Thyroid gland (tissue), 4 donors: ENCODE data around the gene L3HYPDH.

Experiments
- POLR2A ChIP-seq, 2 donors: fragments of 450-650 bp; IDR thresholded peaks; one replicate each; pipeline ENCODE4 v1.6.1; 2017; ENCODE audit warnings: antibody characterized with exemption in 2 of 2, mild to moderate bottlenecking in 2 of 2, moderate library complexity in 1 of 2
- TF ChIP-seq, protein P1 (sequence below), 6 experiments: fragments of 200-600 bp in 3 of 6; fragments of 450-650 bp in 3 of 6; sonication (generic) in 3 of 6; IDR thresholded peaks; one replicate each; pipeline ENCODE4 v1.5.1; 2016 to 2019; ENCODE audit warnings: antibody characterized with exemption in 6 of 6, mild to moderate bottlenecking in 2 of 6, inconsistent platforms in 1 of 6, moderate library complexity in 1 of 6

DNA sequence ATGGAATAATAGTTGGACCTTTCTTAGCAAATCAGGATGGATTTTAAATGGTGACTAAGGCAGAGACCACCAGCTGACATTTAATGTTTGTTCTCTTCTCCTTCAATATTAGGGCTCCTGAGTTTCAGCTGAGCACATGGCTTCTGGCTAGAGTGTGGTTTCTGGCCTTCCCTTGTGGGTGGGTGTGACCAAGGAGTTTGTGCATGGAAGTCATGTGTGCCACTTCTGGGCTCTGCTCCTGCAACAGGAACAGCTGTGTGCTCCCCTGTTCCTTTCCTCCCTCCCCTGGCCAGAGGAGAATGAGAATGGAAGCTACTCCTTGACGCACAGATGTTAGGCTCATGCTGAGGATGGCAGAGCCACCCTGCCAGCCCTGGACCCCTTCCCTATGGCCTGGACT, 48.2 kb upstream of the L3HYPDH start:
- TF ChIP-seq, protein P1, sequence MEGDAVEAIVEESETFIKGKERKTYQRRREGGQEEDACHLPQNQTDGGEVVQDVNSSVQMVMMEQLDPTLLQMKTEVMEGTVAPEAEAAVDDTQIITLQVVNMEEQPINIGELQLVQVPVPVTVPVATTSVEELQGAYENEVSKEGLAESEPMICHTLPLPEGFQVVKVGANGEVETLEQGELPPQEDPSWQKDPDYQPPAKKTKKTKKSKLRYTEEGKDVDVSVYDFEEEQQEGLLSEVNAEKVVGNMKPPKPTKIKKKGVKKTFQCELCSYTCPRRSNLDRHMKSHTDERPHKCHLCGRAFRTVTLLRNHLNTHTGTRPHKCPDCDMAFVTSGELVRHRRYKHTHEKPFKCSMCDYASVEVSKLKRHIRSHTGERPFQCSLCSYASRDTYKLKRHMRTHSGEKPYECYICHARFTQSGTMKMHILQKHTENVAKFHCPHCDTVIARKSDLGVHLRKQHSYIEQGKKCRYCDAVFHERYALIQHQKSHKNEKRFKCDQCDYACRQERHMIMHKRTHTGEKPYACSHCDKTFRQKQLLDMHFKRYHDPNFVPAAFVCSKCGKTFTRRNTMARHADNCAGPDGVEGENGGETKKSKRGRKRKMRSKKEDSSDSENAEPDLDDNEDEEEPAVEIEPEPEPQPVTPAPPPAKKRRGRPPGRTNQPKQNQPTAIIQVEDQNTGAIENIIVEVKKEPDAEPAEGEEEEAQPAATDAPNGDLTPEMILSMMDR (IDR thresholded peaks at IDR 0.05), result no peak
- no peak for TF ChIP-seq POLR2A (IDR thresholded peaks at IDR 0.05)
